Panc1 (cell line): ENCODE data around the gene MAP3K14. TPM values are rescaled to one million over a fixed set of nuclear protein-coding genes. Genes with fewer than 3 reads are reported as not detected.

Experiments
- ATAC-seq: fragments of 200-7000 bp; cut with Tn5 transposase; 2 replicates; pipeline ENCODE4 v1.9.1; 2020; ENCODE audit warnings: mild to moderate bottlenecking, moderate library complexity
- BruUV-seq: library from RNA; stranded (reverse); fragments of 400-500 nt; replicated peaks from 2 replicates; lab custom pipeline; 2021; lab: Mats Ljungman, UMichigan
- CTCF ChIA-PET: fragments of 300-600 bp; sonication (Branson Sonifier 250); formaldehyde crosslinking; loops from one replicate; lab custom pipeline; 2022; ENCODE audit warnings: antibody characterized with exemption; lab: Charles Lee
- POLR2A ChIA-PET: fragments of 300-600 bp; sonication (Branson Sonifier 250); formaldehyde crosslinking; loops from one replicate; lab custom pipeline; 2022; ENCODE audit warnings: antibody characterized with exemption; lab: Charles Lee
- DNase-seq: peaks from one replicate; pipeline ENCODE4 v3.0.0-alpha.2; 2010; ENCODE audit warnings: low read depth, low spot score
- H3K27ac ChIP-seq: 2 replicates; pipeline ENCODE4 v1.5.1; 2011; ENCODE audit warnings: mild to moderate bottlenecking, low read length, inconsistent platforms
- H3K27me3 ChIP-seq: fragments of 200-500 bp; sonication (Bioruptor generic); 2 replicates; pipeline ENCODE4 v1.6.0; 2014; ENCODE audit warnings: low read length, inconsistent platforms; ENCODE audit not compliant: control insufficient read depth, insufficient read depth
- H3K36me3 ChIP-seq: fragments of 200-500 bp; sonication (Bioruptor generic); 2 replicates; pipeline ENCODE4 v1.5.1; 2014; ENCODE audit warnings: inconsistent platforms, mild to moderate bottlenecking, low read length, moderate library complexity; ENCODE audit not compliant: control insufficient read depth, insufficient read depth
- H3K4me1 ChIP-seq: 2 replicates; pipeline ENCODE4 v1.5.1; 2011; ENCODE audit warnings: inconsistent platforms, mild to moderate bottlenecking, low read length, moderate library complexity; ENCODE audit not compliant: control insufficient read depth, insufficient read depth
- H3K4me3 ChIP-seq, 2 experiments: 2 replicates each; pipeline ENCODE4 v1.5.1; 2011 to 2012; ENCODE audit warnings: low read depth in 2 of 2, low read length in 2 of 2, mild to moderate bottlenecking in 2 of 2, inconsistent platforms in 1 of 2, moderate library complexity in 1 of 2
- H3K9me3 ChIP-seq: fragments of 200-500 bp; sonication (Bioruptor generic); 2 replicates; pipeline ENCODE4 v1.5.1; 2014; ENCODE audit warnings: low read depth, mild to moderate bottlenecking, inconsistent platforms, low read length, moderate library complexity; ENCODE audit not compliant: control insufficient read depth, insufficient read depth
- POLR2AphosphoS5 ChIP-seq: IDR thresholded peaks from 2 replicates; pipeline ENCODE4 v1.6.1; 2012; ENCODE audit warnings: mild to moderate bottlenecking, low read depth, low read length, moderate library complexity
- SIN3A ChIP-seq: IDR thresholded peaks from 2 replicates; pipeline ENCODE4 v1.6.1; 2012; ENCODE audit warnings: low read depth, mild to moderate bottlenecking, low read length, moderate library complexity, borderline replicate concordance; ENCODE audit not compliant: insufficient read depth
- TCF7L2 ChIP-seq: IDR thresholded peaks from 2 replicates; pipeline ENCODE4 v1.6.1; 2011; ENCODE audit warnings: mild to moderate bottlenecking, low read depth, low read length, inconsistent platforms
- in situ Hi-C: cut with HindIII; loops from 2 replicates; pipeline ENCODE4 v1.10.0; 2016; ENCODE audit warnings: low sequenced_read_pairs, low pct_unique_long_range_greater_than_20kb
- intact Hi-C: fragments of 100-400 bp; cut with micrococcal nuclease; formaldehyde crosslinking; loops from one replicate; pipeline ENCODE4 v1.10.0; 2022; ENCODE audit not compliant: unreplicated experiment
- total RNA-seq: library from RNA; stranded (reverse); gene quantifications from one replicate; pipeline ENCODE4 v1.2.1, GENCODE V29; 2021; ENCODE audit not compliant: unreplicated experiment
- TF ChIP-seq, protein P1 (sequence below), 2 experiments: IDR thresholded peaks; 2 replicates each; pipeline ENCODE4 v1.6.1; 2011 to 2012; ENCODE audit warnings: low read depth in 2 of 2, control low read depth in 1 of 2, low read length in 1 of 2, mild to moderate bottlenecking in 1 of 2, moderate library complexity in 1 of 2; ENCODE audit not compliant: insufficient read depth in 1 of 2
- TF ChIP-seq, protein P2 (sequence below): fragments of 450-650 bp; IDR thresholded peaks from 2 replicates; pipeline ENCODE4 v1.5.1; 2017; ENCODE audit warnings: mild to moderate bottlenecking

The MAP3K14 gene
- total RNA-seq, 1 experiment from 2014 or later, result 80.8 TPM

DNA sequence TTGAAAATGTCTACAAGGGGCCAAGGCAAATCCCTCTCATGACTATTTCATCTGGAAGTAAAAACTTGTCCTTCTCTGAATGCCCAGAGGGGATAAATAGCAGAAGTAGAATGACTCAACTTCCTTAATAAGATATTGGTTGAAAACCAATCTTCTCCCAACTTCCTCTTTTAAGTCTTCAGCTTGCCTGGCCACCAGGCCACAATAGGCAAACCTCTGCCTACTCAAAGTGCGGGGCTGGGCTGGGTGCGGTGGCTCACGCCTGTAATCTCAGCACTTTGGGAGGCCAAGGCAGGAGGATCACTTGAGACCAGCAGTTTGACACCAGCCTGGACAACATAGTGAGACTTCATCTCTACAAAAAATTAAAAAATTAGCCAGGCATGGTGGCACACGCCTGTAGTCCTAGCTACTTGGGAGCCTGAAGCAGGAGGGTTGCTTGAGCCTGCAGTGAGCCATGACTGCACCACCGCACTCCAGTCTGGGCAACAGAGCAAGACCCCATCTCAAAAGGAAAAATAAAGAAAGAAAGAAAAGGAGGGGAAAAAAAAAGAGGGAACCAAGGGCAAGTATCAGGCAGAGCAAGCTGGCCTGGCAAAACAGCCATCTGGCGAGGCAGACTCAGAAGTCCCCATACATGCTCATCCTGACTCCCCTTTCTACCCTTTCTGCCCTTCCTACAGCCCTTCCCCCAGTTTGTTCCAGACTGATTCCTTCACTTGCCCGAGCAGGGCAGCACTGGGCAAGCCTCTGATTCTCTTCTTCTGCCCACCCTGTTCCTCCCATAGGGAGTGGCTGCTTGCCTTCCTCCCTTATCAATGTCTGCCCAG, 20.6 kb downstream of the MAP3K14 start:
- no peaks in the 10 kb centered on the region for H3K27me3 ChIP-seq
- in situ Hi-C loops (no loop called here), intact Hi-C loops (no loop called here)
- TF ChIP-seq TCF7L2, result no peak
- TF ChIP-seq, protein P1, sequence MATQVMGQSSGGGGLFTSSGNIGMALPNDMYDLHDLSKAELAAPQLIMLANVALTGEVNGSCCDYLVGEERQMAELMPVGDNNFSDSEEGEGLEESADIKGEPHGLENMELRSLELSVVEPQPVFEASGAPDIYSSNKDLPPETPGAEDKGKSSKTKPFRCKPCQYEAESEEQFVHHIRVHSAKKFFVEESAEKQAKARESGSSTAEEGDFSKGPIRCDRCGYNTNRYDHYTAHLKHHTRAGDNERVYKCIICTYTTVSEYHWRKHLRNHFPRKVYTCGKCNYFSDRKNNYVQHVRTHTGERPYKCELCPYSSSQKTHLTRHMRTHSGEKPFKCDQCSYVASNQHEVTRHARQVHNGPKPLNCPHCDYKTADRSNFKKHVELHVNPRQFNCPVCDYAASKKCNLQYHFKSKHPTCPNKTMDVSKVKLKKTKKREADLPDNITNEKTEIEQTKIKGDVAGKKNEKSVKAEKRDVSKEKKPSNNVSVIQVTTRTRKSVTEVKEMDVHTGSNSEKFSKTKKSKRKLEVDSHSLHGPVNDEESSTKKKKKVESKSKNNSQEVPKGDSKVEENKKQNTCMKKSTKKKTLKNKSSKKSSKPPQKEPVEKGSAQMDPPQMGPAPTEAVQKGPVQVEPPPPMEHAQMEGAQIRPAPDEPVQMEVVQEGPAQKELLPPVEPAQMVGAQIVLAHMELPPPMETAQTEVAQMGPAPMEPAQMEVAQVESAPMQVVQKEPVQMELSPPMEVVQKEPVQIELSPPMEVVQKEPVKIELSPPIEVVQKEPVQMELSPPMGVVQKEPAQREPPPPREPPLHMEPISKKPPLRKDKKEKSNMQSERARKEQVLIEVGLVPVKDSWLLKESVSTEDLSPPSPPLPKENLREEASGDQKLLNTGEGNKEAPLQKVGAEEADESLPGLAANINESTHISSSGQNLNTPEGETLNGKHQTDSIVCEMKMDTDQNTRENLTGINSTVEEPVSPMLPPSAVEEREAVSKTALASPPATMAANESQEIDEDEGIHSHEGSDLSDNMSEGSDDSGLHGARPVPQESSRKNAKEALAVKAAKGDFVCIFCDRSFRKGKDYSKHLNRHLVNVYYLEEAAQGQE (IDR thresholded peaks at IDR 0.05; ENCODE audit: insufficient read depth in 1 of 2, low read depth in 2 of 2, low read length in 1 of 2), result no peak
- peak overlapping the region; percentile 93 for H3K27ac ChIP-seq
- BruUV-seq, result no TSS peak
- no peaks in the 10 kb centered on the region for H3K9me3 ChIP-seq
- DNase-seq (no peak), ATAC-seq (no peak)
- H3K36me3 ChIP-seq, result no peaks in the 10 kb centered on the region
- POLR2A ChIA-PET, result no interaction called here
- H3K4me3 ChIP-seq, result no peak overlapping the region
- H3K4me1 ChIP-seq, result peaks cover 94% of the 10 kb centered on the region
- CTCF ChIA-PET, result no interaction called here

DNA sequence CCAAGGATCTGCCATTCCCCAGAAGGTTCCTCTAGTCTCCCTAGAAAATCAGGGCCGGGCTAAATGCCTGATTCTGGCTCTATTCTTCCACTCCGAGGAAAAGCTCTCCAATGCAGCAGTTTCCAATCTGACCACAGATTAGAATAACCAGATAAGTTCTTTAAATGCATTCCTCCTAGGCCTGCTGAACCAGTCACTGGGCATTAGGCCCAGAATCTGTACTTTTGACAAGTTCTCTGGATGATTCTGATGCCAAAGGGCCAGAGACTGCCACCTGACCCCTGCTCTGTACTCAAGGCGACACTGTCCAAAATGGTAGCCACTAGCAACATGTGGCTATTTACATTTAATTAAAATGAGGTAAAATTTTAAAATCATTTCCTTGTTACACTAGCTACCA, 22.3 kb downstream of the MAP3K14 start:
- no peaks in the 10 kb centered on the region for H3K27me3 ChIP-seq
- POLR2A ChIA-PET, result no interaction called here
- CTCF ChIA-PET, result no interaction called here
- DNase-seq (no peak), ATAC-seq (no peak)
- BruUV-seq, result TSS peak; percentile 5
- intact Hi-C loops (no loop called here), in situ Hi-C loops (no loop called here)
- no peak for TF ChIP-seq SIN3A
- H3K27ac ChIP-seq, result peak overlapping the region; percentile 93
- no peak overlapping the region for H3K4me3 ChIP-seq
- H3K4me1 ChIP-seq, result peaks cover 97% of the 10 kb centered on the region
- H3K36me3 ChIP-seq, result peaks cover 4% of the 10 kb centered on the region
- H3K9me3 ChIP-seq, result no peaks in the 10 kb centered on the region

DNA sequence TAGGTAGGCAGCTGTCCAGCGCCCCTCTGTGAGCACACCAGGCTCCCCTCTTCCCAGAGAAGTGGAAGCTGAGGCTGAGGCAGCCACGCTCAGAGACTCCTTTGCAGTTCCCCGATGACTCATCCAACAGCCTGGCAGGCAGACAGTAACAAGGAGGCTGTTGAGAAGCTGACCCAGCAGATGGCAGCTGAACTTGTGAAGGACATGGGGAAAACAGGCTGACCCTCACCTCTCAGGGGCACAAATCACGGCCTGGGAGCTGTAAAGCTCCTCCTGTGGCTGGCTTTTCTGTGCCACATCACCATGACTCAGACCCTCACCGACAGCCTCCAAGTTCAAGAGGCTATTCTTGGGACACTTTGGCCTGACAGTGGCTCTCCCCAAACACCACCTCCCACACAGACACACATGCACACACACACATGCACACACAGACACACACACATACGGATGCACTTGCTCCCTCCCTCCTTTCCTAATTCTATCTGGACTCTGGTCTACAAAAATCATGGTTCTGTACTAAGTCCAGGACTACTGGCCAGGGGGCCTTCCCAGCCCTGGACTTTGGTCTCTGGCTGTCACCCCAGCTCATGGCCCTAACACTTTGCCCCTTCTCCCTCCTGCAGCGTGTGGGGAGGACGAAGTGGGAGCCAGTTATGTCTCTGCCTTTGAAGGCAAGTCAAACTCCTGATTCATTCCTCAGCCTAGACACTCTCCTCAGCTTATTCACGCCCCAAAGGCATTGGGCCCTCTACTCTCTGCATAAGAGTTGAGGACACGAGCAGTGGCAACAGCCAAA, 23.2 kb downstream of the MAP3K14 start:
- H3K27me3 ChIP-seq, result no peaks in the 10 kb centered on the region
- in situ Hi-C loops (no loop called here), intact Hi-C loops (no loop called here)
- no peaks in the 10 kb centered on the region for H3K9me3 ChIP-seq
- H3K27ac ChIP-seq, result peak overlapping the region; percentile 93
- peaks cover 6% of the 10 kb centered on the region for H3K36me3 ChIP-seq
- POLR2A ChIA-PET, result no interaction called here
- peak; percentile 84 for ATAC-seq
- H3K4me3 ChIP-seq, result peak overlapping the region in 1 of 2 experiments; percentile 11; a peak in 2 of 4 replicates
- CTCF ChIA-PET, result no interaction called here
- H3K4me1 ChIP-seq, result peaks cover 95% of the 10 kb centered on the region
- no TSS peak for BruUV-seq
- TF ChIP-seq POLR2AphosphoS5, result peak; percentile 64
- TF ChIP-seq, protein P2, sequence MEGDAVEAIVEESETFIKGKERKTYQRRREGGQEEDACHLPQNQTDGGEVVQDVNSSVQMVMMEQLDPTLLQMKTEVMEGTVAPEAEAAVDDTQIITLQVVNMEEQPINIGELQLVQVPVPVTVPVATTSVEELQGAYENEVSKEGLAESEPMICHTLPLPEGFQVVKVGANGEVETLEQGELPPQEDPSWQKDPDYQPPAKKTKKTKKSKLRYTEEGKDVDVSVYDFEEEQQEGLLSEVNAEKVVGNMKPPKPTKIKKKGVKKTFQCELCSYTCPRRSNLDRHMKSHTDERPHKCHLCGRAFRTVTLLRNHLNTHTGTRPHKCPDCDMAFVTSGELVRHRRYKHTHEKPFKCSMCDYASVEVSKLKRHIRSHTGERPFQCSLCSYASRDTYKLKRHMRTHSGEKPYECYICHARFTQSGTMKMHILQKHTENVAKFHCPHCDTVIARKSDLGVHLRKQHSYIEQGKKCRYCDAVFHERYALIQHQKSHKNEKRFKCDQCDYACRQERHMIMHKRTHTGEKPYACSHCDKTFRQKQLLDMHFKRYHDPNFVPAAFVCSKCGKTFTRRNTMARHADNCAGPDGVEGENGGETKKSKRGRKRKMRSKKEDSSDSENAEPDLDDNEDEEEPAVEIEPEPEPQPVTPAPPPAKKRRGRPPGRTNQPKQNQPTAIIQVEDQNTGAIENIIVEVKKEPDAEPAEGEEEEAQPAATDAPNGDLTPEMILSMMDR, result no peak
- peak; percentile 87 for DNase-seq
